H9 (cell line): ENCODE data around the gene NHS. TPM values are rescaled to one million over a fixed set of nuclear protein-coding genes. Genes with fewer than 3 reads are reported as not detected.

Experiments
- DNase-seq: peaks from one replicate; pipeline ENCODE4 v3.0.0-alpha.2; 2017
- H2AFZ ChIP-seq: one replicate; pipeline ENCODE4 v1.6.1; 2013; ENCODE audit warnings: mild to moderate bottlenecking, low read length, control low read depth, moderate library complexity
- H2AK5ac ChIP-seq: 2 replicates; pipeline ENCODE4 v1.6.1; 2013; ENCODE audit warnings: low read length, control low read depth, mixed read lengths; ENCODE audit not compliant: insufficient read length
- H2BK120ac ChIP-seq: one replicate; pipeline ENCODE4 v1.6.1; 2013; ENCODE audit warnings: low read depth, mild to moderate bottlenecking, low read length, control low read depth, inconsistent platforms; ENCODE audit not compliant: poor library complexity, severe bottlenecking
- H2BK12ac ChIP-seq: 2 replicates; pipeline ENCODE4 v1.6.1; 2013; ENCODE audit warnings: low read length, control low read depth, mixed read lengths, low read depth; ENCODE audit not compliant: insufficient read length
- H2BK15ac ChIP-seq: 2 replicates; pipeline ENCODE4 v1.6.1; 2013; ENCODE audit warnings: low read depth, low read length, control low read depth
- H2BK20ac ChIP-seq: one replicate; pipeline ENCODE4 v1.6.1; 2013; ENCODE audit warnings: low read depth, mild to moderate bottlenecking, low read length, control low read depth, inconsistent platforms; ENCODE audit not compliant: poor library complexity, severe bottlenecking
- H2BK5ac ChIP-seq: 2 replicates; pipeline ENCODE4 v1.6.1; 2013; ENCODE audit warnings: low read length, control low read depth, mixed read lengths; ENCODE audit not compliant: insufficient read length
- H3K14ac ChIP-seq: 2 replicates; pipeline ENCODE4 v1.6.1; 2013; ENCODE audit warnings: low read length, control low read depth; ENCODE audit not compliant: insufficient read depth
- H3K18ac ChIP-seq: 2 replicates; pipeline ENCODE4 v1.6.1; 2013; ENCODE audit warnings: low read depth, mild to moderate bottlenecking, mixed read lengths, low read length, control low read depth; ENCODE audit not compliant: insufficient read length
- H3K23ac ChIP-seq: 2 replicates; pipeline ENCODE4 v1.6.1; 2013; ENCODE audit warnings: low read length, control low read depth, mixed read lengths, low read depth; ENCODE audit not compliant: insufficient read length
- H3K23me2 ChIP-seq: 2 replicates; pipeline ENCODE4 v1.6.1; 2013; ENCODE audit warnings: low read depth, mild to moderate bottlenecking, mixed read lengths, low read length, control low read depth; ENCODE audit not compliant: insufficient read length, poor library complexity, severe bottlenecking
- H3K27ac ChIP-seq: 2 replicates; pipeline ENCODE4 v1.5.1; 2013; ENCODE audit warnings: low read length, control low read depth, mixed read lengths, low read depth; ENCODE audit not compliant: insufficient read length
- H3K27me3 ChIP-seq: 2 replicates; pipeline ENCODE4 v1.6.1; 2013; ENCODE audit warnings: low read length, control low read depth, inconsistent platforms; ENCODE audit not compliant: insufficient read depth
- H3K4ac ChIP-seq: 2 replicates; pipeline ENCODE4 v1.6.1; 2013; ENCODE audit warnings: low read depth, mild to moderate bottlenecking, control low read depth, inconsistent platforms, low read length, moderate library complexity
- H3K4me1 ChIP-seq: 2 replicates; pipeline ENCODE4 v1.6.1; 2013; ENCODE audit warnings: low read length, control low read depth, inconsistent platforms; ENCODE audit not compliant: insufficient read depth
- H3K4me2 ChIP-seq: 2 replicates; pipeline ENCODE4 v1.6.1; 2013; ENCODE audit warnings: low read length, control low read depth, mixed read lengths; ENCODE audit not compliant: insufficient read length, insufficient read depth
- H3K56ac ChIP-seq: 2 replicates; pipeline ENCODE4 v1.6.1; 2013; ENCODE audit warnings: low read depth, mild to moderate bottlenecking, mixed read lengths, low read length, control low read depth; ENCODE audit not compliant: insufficient read length
- H3K79me1 ChIP-seq: 2 replicates; pipeline ENCODE4 v1.6.1; 2013; ENCODE audit warnings: low read depth, mild to moderate bottlenecking, moderate library complexity, low read length, control low read depth, inconsistent platforms; ENCODE audit not compliant: insufficient read depth, poor library complexity, severe bottlenecking
- H3K79me2 ChIP-seq: 2 replicates; pipeline ENCODE4 v1.6.1; 2013; ENCODE audit warnings: low read length, control low read depth, inconsistent platforms; ENCODE audit not compliant: insufficient read depth
- H3K9ac ChIP-seq: 2 replicates; pipeline ENCODE4 v1.6.1; 2013; ENCODE audit warnings: low read length, control low read depth, mixed read lengths; ENCODE audit not compliant: insufficient read length; ENCODE audit errors: extremely low read depth
- H3K9me3 ChIP-seq: one replicate; pipeline ENCODE4 v1.6.1; 2013; ENCODE audit warnings: low read depth, low read length, inconsistent platforms; ENCODE audit not compliant: control insufficient read depth
- H3T11ph ChIP-seq: one replicate; pipeline ENCODE4 v1.6.1; 2013; ENCODE audit warnings: mild to moderate bottlenecking, low read length, control low read depth, inconsistent platforms
- H4K20me1 ChIP-seq: one replicate; pipeline ENCODE4 v1.6.1; 2013; ENCODE audit not compliant: control insufficient read depth, insufficient read length, insufficient read depth
- H4K5ac ChIP-seq: 2 replicates; pipeline ENCODE4 v1.6.1; 2013; ENCODE audit warnings: low read depth, mild to moderate bottlenecking, mixed read lengths, low read length, control low read depth; ENCODE audit not compliant: insufficient read length
- H4K8ac ChIP-seq: replicated peaks from 2 replicates; pipeline ENCODE4 v1.6.1; 2013; ENCODE audit warnings: low read length, control low read depth, mixed read lengths, low read depth; ENCODE audit not compliant: insufficient read length
- H4K91ac ChIP-seq: 2 replicates; pipeline ENCODE4 v1.6.1; 2013; ENCODE audit warnings: low read depth, mild to moderate bottlenecking, moderate library complexity, mixed read lengths, low read length, control low read depth; ENCODE audit not compliant: insufficient read length
- H3K27ac Mint-ChIP-seq, 3 experiments: 2 replicates in 2 of 3; 3 replicates in 1 of 3; pipeline ENCODE4 v1.8.0; 2020 to 2021; ENCODE audit warnings: mixed read lengths in 3 of 3, mild to moderate bottlenecking in 1 of 3, moderate library complexity in 1 of 3
- H3K27me3 Mint-ChIP-seq: 2 replicates; pipeline ENCODE4 v1.8.0; 2021; ENCODE audit warnings: low read depth, mild to moderate bottlenecking, moderate library complexity, mixed read lengths
- H3K36me3 Mint-ChIP-seq, 3 experiments: 2 replicates in 2 of 3; 3 replicates in 1 of 3; pipeline ENCODE4 v1.8.0; 2020 to 2021; ENCODE audit warnings: low read depth in 3 of 3, mixed read lengths in 3 of 3; ENCODE audit not compliant: insufficient read depth in 1 of 3
- H3K4me1 Mint-ChIP-seq, 2 experiments: 2 replicates each; pipeline ENCODE4 v1.8.0; 2020; ENCODE audit warnings: mixed read lengths in 2 of 2
- H3K4me3 Mint-ChIP-seq, 2 experiments: 2 replicates in 1 of 2; 3 replicates in 1 of 2; pipeline ENCODE4 v1.8.0; 2020 to 2021; ENCODE audit warnings: mild to moderate bottlenecking in 2 of 2, mixed read lengths in 2 of 2, moderate library complexity in 1 of 2
- H3K9me3 Mint-ChIP-seq, 2 experiments: 2 replicates in 1 of 2; 3 replicates in 1 of 2; pipeline ENCODE4 v1.8.0; 2020; ENCODE audit warnings: mild to moderate bottlenecking in 2 of 2, mixed read lengths in 2 of 2, moderate library complexity in 1 of 2
- CTCF ChIP-seq: fragments of 200-600 bp; sonication (generic); conservative IDR thresholded peaks from 3 replicates; pipeline ENCODE4 v1.8.0; 2021; ENCODE audit warnings: antibody characterized with exemption, mild to moderate bottlenecking
- WGBS: extraction: QIAGEN DNeasy Blood & Tissue Kit; methylation state at CpG from one replicate; pipeline ENCODE4 v1.1.7; 2013; ENCODE audit warnings: missing lambda C conversion rate, low lambda C conversion rate, mixed read lengths; ENCODE audit not compliant: insufficient read length; ENCODE audit errors: extremely low coverage; 5-methylcytosine and 5-hydroxymethylcytosine counted together
- total RNA-seq: library from RNA; stranded (reverse); gene quantifications from 2 replicates; pipeline ENCODE4 v1.2.1, GENCODE V29; 2021

NHS gene
- total RNA-seq, 1 experiment from 2014 or later = 8.7 TPM

GRCh38 chrX:17703201-17703600, 328.2 kb downstream of the NHS start:
- no peak overlapping the region for H2AFZ ChIP-seq
- no peaks in the 10 kb centered on the region; a peak in 2 of 7 replicates for H3K36me3 Mint-ChIP-seq

More at GRCh38 chrX:17703201-17703600, 328.2 kb downstream of the NHS start:
- H2BK5ac ChIP-seq = no peak overlapping the region
- WGBS = no CpG with 5 or more reads among the region's 2 CpGs
- no peak overlapping the region for H3K9ac ChIP-seq
- no peak for TF ChIP-seq CTCF
- H3K56ac ChIP-seq = no peak overlapping the region
- Mint-ChIP-seq H3K4me3 (no peak overlapping the region), H3K27ac (no peak overlapping the region), H3K4me1 (no peaks in the 10 kb centered on the region), H3K9me3 (no peaks in the 10 kb centered on the region), H3K27me3 (no peaks in the 10 kb centered on the region; the same call in 1 of the 2 replicates)
- H3K23ac ChIP-seq = no peak overlapping the region
- H2BK120ac ChIP-seq = no peak overlapping the region
- H2BK20ac ChIP-seq = no peak overlapping the region
- H2BK12ac ChIP-seq = no peak overlapping the region
- H3K4me2 ChIP-seq = no peak overlapping the region
- no peaks in the 10 kb centered on the region for H3K9me3 ChIP-seq
- no peak overlapping the region for H3K27ac ChIP-seq
- H3K18ac ChIP-seq = no peak overlapping the region
- H3T11ph ChIP-seq = no peak overlapping the region
- no peaks in the 10 kb centered on the region for H3K27me3 ChIP-seq
- no peak for DNase-seq
- H3K23me2 ChIP-seq = no peaks in the 10 kb centered on the region
- H3K79me2 ChIP-seq = no peaks in the 10 kb centered on the region
- no peak overlapping the region for H3K4ac ChIP-seq
- H3K14ac ChIP-seq = no peak overlapping the region
- H4K20me1 ChIP-seq = no peaks in the 10 kb centered on the region
- no peaks in the 10 kb centered on the region for H3K4me1 ChIP-seq
- H4K91ac ChIP-seq = no peak overlapping the region
- H3K79me1 ChIP-seq = no peaks in the 10 kb centered on the region
- no peak overlapping the region for H4K8ac ChIP-seq
- no peak overlapping the region for H2AK5ac ChIP-seq
- H4K5ac ChIP-seq = no peak overlapping the region
- no peak overlapping the region for H2BK15ac ChIP-seq
